Thyroid gland (tissue), 4 donors: ENCODE measurements around the gene OR51B5. TPM values are rescaled to one million over a fixed set of nuclear protein-coding genes. Genes with fewer than 3 reads are reported as not detected.
"Not testable (repeated sequence)": the region's sequence is repeated elsewhere in the genome, so short reads cannot be mapped to it uniquely, and the experiment has no call there.

Experiments
- DNase-seq, 2 donors: peaks; one replicate each; pipeline ENCODE4 v3.0.0-alpha.2; 2019
- H3K27ac ChIP-seq, 3 donors: fragments of 200-600 bp; sonication (generic); 1 replicate in 2 of 3; 2 replicates in 1 of 3; pipeline ENCODE4 v1.5.1; 2016 to 2019; ENCODE audit warnings: mild to moderate bottlenecking in 1 of 3, moderate library complexity in 1 of 3
- H3K27me3 ChIP-seq: fragments of 200-600 bp; sonication (generic); one replicate; pipeline ENCODE4 v1.5.1; 2019
- H3K36me3 ChIP-seq, 2 donors: fragments of 200-600 bp; sonication (generic); one replicate each; pipeline ENCODE4 v1.5.1; 2016 to 2019
- H3K4me1 ChIP-seq, 2 donors: fragments of 200-600 bp; sonication (generic); one replicate each; pipeline ENCODE4 v1.5.1; 2017 to 2019
- H3K4me3 ChIP-seq, 3 donors: fragments of 200-600 bp; sonication (generic); replicated peaks in 1 of 3; 1 replicate in 2 of 3; 2 replicates in 1 of 3; pipeline ENCODE4 v1.5.1; 2016; ENCODE audit warnings: mild to moderate bottlenecking in 1 of 3
- H3K9me3 ChIP-seq: fragments of 200-600 bp; sonication (generic); one replicate; pipeline ENCODE4 v1.5.1; 2017
- CTCF ChIP-seq, 6 experiments: fragments of 200-600 bp in 3 of 6; fragments of 450-650 bp in 3 of 6; sonication (generic) in 3 of 6; IDR thresholded peaks; one replicate each; pipeline ENCODE4 v1.5.1; 2016 to 2019; ENCODE audit warnings: antibody characterized with exemption in 6 of 6, mild to moderate bottlenecking in 2 of 6, inconsistent platforms in 1 of 6, moderate library complexity in 1 of 6
- POLR2A ChIP-seq, 2 donors: fragments of 450-650 bp; IDR thresholded peaks; one replicate each; pipeline ENCODE4 v1.6.1; 2017; ENCODE audit warnings: antibody characterized with exemption in 2 of 2, mild to moderate bottlenecking in 2 of 2, moderate library complexity in 1 of 2
- WGBS, 2 donors: methylation state at CpG; one replicate each; pipeline ENCODE4 v1.1.5; 2017; 5-methylcytosine and 5-hydroxymethylcytosine counted together
- intact Hi-C: fragments of 100-400 bp; cut with DNase I; formaldehyde crosslinking; loops from one replicate; pipeline ENCODE4 v1.15.1; 2023
- total RNA-seq, 4 donors: library from RNA; depleted of rRNA; stranded (reverse); fragments of >200 nt; gene quantifications; one replicate each; pipeline ENCODE4 v1.2.3, GENCODE V29; 2016

Gene OR51B5
- total RNA-seq, 4 donors from 2014 or later, result 0.78 to 1.2 TPM; not detected in 2

- no peak for TF ChIP-seq POLR2A (IDR thresholded peaks at IDR 0.05)
- no peak for TF ChIP-seq CTCF (IDR thresholded peaks at IDR 0.05)
- Histone ChIP-seq H3K9me3 (peaks cover under 1% of the 10 kb centered on the region), H3K4me3 (no peak overlapping the region), H3K36me3 (no peaks in the 10 kb centered on the region), H3K27ac (no peak overlapping the region), H3K4me1 (no peaks in the 10 kb centered on the region), H3K27me3 (no peaks in the 10 kb centered on the region)
- intact Hi-C loops, result no loop called here
- DNase-seq, result no peak
Observed at GRCh38 chr11:5336331-5336730, 7.0 kb downstream of the OR51B5 start.

GRCh38 chr11:5335170-5335569, 8.2 kb downstream of the OR51B5 start:
- intact Hi-C loops, result no loop called here
- no peak for TF ChIP-seq POLR2A (IDR thresholded peaks at IDR 0.05)
- H3K4me1 ChIP-seq, result no peaks in the 10 kb centered on the region
- 54 to 68% methylated on average over 1 of the region's 1 CpG for WGBS, 2 donors
- H3K4me3 ChIP-seq, result no peak overlapping the region
- no peaks in the 10 kb centered on the region for H3K36me3 ChIP-seq
- no peak for DNase-seq
- no peaks in the 10 kb centered on the region for H3K9me3 ChIP-seq
- H3K27ac ChIP-seq, result no peak overlapping the region
- H3K27me3 ChIP-seq, result no peaks in the 10 kb centered on the region

- Histone ChIP-seq H3K36me3 (no peaks in the 10 kb centered on the region), H3K27me3 (no peaks in the 10 kb centered on the region), H3K27ac (no peak within 1 kb of the TSS), H3K4me3 (no peak within 1 kb of the TSS), H3K4me1 (no peaks in the 10 kb centered on the region), H3K9me3 (no peaks in the 10 kb centered on the region)
- DNase-seq, result no peak
- WGBS, 2 donors, result 83 to 85% methylated on average over 3 of the region's 3 CpGs
- no peak for TF ChIP-seq CTCF (IDR thresholded peaks at IDR 0.05)
- no peak for TF ChIP-seq POLR2A (IDR thresholded peaks at IDR 0.05)
- intact Hi-C loops, result no loop called here
Observed at GRCh38 chr11:5324197-5324596, 19.1 kb downstream of the OR51B5 start, which contains the start of gene OR51B2. TSS of gene OR51B2 (minus strand) at chr11:5324297. CDS start at chr11:5324297, 0 bp downstream.

- H3K9me3 ChIP-seq, result no peaks in the 10 kb centered on the region
- H3K27me3 ChIP-seq, result no peaks in the 10 kb centered on the region
- H3K4me3 ChIP-seq, result no peak overlapping the region
- intact Hi-C loops, result no loop called here
- DNase-seq, result no peak
- H3K36me3 ChIP-seq, result no peaks in the 10 kb centered on the region
- WGBS, 2 donors, result 58 to 70% methylated on average over 5 of the region's 5 CpGs
- no peak for TF ChIP-seq POLR2A (IDR thresholded peaks at IDR 0.05)
- TF ChIP-seq CTCF (IDR thresholded peaks at IDR 0.05), result no peak
- no peak overlapping the region for H3K27ac ChIP-seq
- no peaks in the 10 kb centered on the region for H3K4me1 ChIP-seq
Observed at GRCh38 chr11:5317292-5317691, 26.0 kb downstream of the OR51B5 start.

DNA sequence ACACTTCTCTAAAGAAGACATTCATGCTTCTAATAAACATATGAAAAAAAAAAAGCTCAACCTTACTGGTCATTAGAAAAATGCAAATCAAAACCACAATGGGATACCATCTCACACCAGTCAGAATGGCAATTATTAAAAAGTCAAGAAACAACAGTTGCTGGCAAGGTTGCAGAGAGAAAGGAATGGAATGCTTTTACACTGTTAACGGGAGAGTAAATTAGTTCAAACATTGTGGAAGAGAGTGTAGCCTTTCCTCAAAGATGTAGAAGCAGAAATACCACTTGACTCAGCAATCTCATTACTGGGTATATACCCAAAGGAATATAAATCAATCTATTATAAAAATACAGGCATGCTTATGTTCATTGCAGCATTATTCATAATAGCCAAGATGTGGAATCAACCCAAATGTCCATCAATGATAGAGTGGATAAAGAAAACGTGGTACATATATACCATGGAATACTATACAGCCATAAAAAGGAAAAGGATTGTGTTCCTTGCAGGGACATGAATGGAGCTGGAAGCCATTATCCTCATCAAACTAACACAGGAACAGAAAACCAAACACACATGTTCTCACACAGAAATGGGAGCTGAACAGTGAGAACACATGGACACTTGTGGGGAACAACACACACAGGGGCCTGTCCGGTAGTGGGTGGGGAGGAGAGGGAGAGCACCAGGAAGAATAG, 29.8 kb downstream of the OR51B5 start:
- H3K4me3 ChIP-seq, intact Hi-C loops, H3K27ac ChIP-seq, H3K36me3 ChIP-seq, H3K9me3 ChIP-seq, DNase-seq, H3K27me3 ChIP-seq, H3K4me1 ChIP-seq: not testable (repeated sequence)
- 84 to 87% methylated on average over 3 of the region's 3 CpGs for WGBS, 2 donors

- Histone ChIP-seq H3K4me3 (no peak overlapping the region), H3K9me3 (no peaks in the 10 kb centered on the region), H3K27ac (no peak overlapping the region), H3K36me3 (no peaks in the 10 kb centered on the region), H3K27me3 (no peaks in the 10 kb centered on the region), H3K4me1 (no peaks in the 10 kb centered on the region)
- intact Hi-C loops, result no loop called here
- TF ChIP-seq CTCF (IDR thresholded peaks at IDR 0.05) (no peak), POLR2A (IDR thresholded peaks at IDR 0.05) (no peak)
- no peak for DNase-seq
- WGBS, 2 donors, result 94 to 96% methylated on average over 1 of the region's 1 CpG
Observed at GRCh38 chr11:5310423-5310822, 32.9 kb downstream of the OR51B5 start.
